IMR-90 (cell line): ENCODE measurements around the gene PNMA8A. TPM values are rescaled to one million over a fixed set of nuclear protein-coding genes. Genes with fewer than 3 reads are reported as not detected.

Experiments
- ATAC-seq: fragments of 200-7000 bp; cut with Tn5 transposase; 2 replicates; pipeline ENCODE4 v1.9.1; 2020; ENCODE audit warnings: low read depth, mild to moderate bottlenecking, moderate library complexity
- BruUV-seq: library from RNA; stranded (reverse); fragments of 400-500 nt; replicated peaks from 2 replicates; lab custom pipeline; 2021; lab: Mats Ljungman, UMichigan
- CTCF ChIA-PET: fragments of 300-600 bp; formaldehyde crosslinking; extraction: SDS; loops from one replicate; lab custom pipeline; 2021; ENCODE audit warnings: antibody characterized with exemption; lab: Yijun Ruan, JAX
- POLR2A ChIA-PET: fragments of 300-600 bp; sonication (Branson Sonifier 250); formaldehyde crosslinking; loops from one replicate; lab custom pipeline; 2022; ENCODE audit warnings: antibody characterized with exemption; ENCODE audit not compliant: unreplicated experiment; lab: Charles Lee
- DNase-seq: peaks from one replicate; pipeline ENCODE4 v3.0.0; 2013
- H2AFZ ChIP-seq: replicated peaks from 2 replicates; pipeline ENCODE3; 2013; ENCODE audit warnings: low read length, mild to moderate bottlenecking; ENCODE audit not compliant: poor library complexity
- H2AK5ac ChIP-seq: 2 replicates; pipeline ENCODE4 v1.6.1; 2013; ENCODE audit warnings: low read depth, low read length, inconsistent platforms
- H2AK9ac ChIP-seq: replicated peaks from 2 replicates; pipeline ENCODE3; 2013; ENCODE audit warnings: mild to moderate bottlenecking, low read depth, low read length, moderate library complexity; ENCODE audit not compliant: poor library complexity
- H2BK120ac ChIP-seq: 2 replicates; pipeline ENCODE4 v1.6.1; 2013; ENCODE audit warnings: low read depth, low read length, inconsistent platforms
- H2BK15ac ChIP-seq: 3 replicates; pipeline ENCODE4 v1.6.1; 2013; ENCODE audit warnings: low read depth, low read length, inconsistent platforms
- H2BK20ac ChIP-seq: 2 replicates; pipeline ENCODE4 v1.6.1; 2013; ENCODE audit warnings: low read depth, mild to moderate bottlenecking, inconsistent platforms, low read length, moderate library complexity
- H2BK5ac ChIP-seq: 2 replicates; pipeline ENCODE4 v1.6.1; 2013; ENCODE audit warnings: mild to moderate bottlenecking, low read depth, low read length, inconsistent platforms; ENCODE audit not compliant: poor library complexity, severe bottlenecking
- H3K14ac ChIP-seq: replicated peaks from 2 replicates; pipeline ENCODE4 v1.6.1; 2013; ENCODE audit warnings: low read depth, low read length, inconsistent platforms
- H3K18ac ChIP-seq: 2 replicates; pipeline ENCODE4 v1.6.1; 2013; ENCODE audit warnings: low read depth, low read length, control low read depth
- H3K23ac ChIP-seq: 2 replicates; pipeline ENCODE4 v1.6.1; 2013; ENCODE audit warnings: low read depth, low read length, inconsistent platforms
- H3K27ac ChIP-seq: 2 replicates; pipeline ENCODE4 v1.5.1; 2013; ENCODE audit warnings: mild to moderate bottlenecking, control low read depth, low read length; ENCODE audit not compliant: insufficient read depth
- H3K27me3 ChIP-seq: 2 replicates; pipeline ENCODE4 v1.6.1; 2013; ENCODE audit warnings: low read length; ENCODE audit not compliant: control insufficient read depth, insufficient read depth
- H3K36me3 ChIP-seq: 2 replicates; pipeline ENCODE4 v1.6.1; 2013; ENCODE audit warnings: low read length, mixed read lengths; ENCODE audit not compliant: control insufficient read depth, insufficient read depth
- H3K4ac ChIP-seq: 2 replicates; pipeline ENCODE4 v1.6.1; 2013; ENCODE audit warnings: low read depth, low read length, inconsistent platforms
- H3K4me1 ChIP-seq: 2 replicates; pipeline ENCODE4 v1.6.1; 2013; ENCODE audit warnings: low read length, mixed read lengths; ENCODE audit not compliant: control insufficient read depth, insufficient read depth
- H3K4me2 ChIP-seq: 2 replicates; pipeline ENCODE4 v1.6.1; 2013; ENCODE audit warnings: low read depth, mild to moderate bottlenecking, control low read depth, low read length, moderate library complexity
- H3K4me3 ChIP-seq: 2 replicates; pipeline ENCODE4 v1.5.1; 2013; ENCODE audit warnings: low read depth, mild to moderate bottlenecking, control low read depth, low read length, moderate library complexity; ENCODE audit not compliant: insufficient read depth
- H3K56ac ChIP-seq: 2 replicates; pipeline ENCODE4 v1.6.1; 2013; ENCODE audit warnings: low read length, inconsistent platforms; ENCODE audit not compliant: insufficient read depth; ENCODE audit errors: extremely low read depth
- H3K79me1 ChIP-seq, 2 experiments: 2 replicates each; pipeline ENCODE4 v1.6.1; 2013; ENCODE audit warnings: low read length in 2 of 2, inconsistent platforms in 1 of 2, low read depth in 1 of 2
- H3K9ac ChIP-seq: 2 replicates; pipeline ENCODE4 v1.6.1; 2013; ENCODE audit warnings: low read depth, low read length, control low read depth
- H3K9me1 ChIP-seq: 2 replicates; pipeline ENCODE4 v1.6.1; 2013; ENCODE audit warnings: low read length, inconsistent platforms; ENCODE audit not compliant: insufficient read depth
- H3K9me3 ChIP-seq: 2 replicates; pipeline ENCODE4 v1.6.1; 2013; ENCODE audit warnings: low read length; ENCODE audit not compliant: control insufficient read depth, insufficient read depth
- H4K20me1 ChIP-seq: 2 replicates; pipeline ENCODE4 v1.6.1; 2013; ENCODE audit warnings: low read length, inconsistent platforms; ENCODE audit not compliant: insufficient read depth
- H4K5ac ChIP-seq: 2 replicates; pipeline ENCODE4 v1.6.1; 2013; ENCODE audit warnings: mild to moderate bottlenecking, low read depth, low read length, control low read depth
- H4K8ac ChIP-seq, 2 experiments: 2 replicates each; pipeline ENCODE4 v1.6.1; 2013; ENCODE audit warnings: low read depth in 2 of 2, low read length in 2 of 2, control low read depth in 1 of 2, inconsistent platforms in 1 of 2
- H4K91ac ChIP-seq: 2 replicates; pipeline ENCODE4 v1.6.1; 2013; ENCODE audit warnings: low read depth, low read length, inconsistent platforms; ENCODE audit not compliant: insufficient read depth
- BHLHE40 ChIP-seq: fragments of 150-350 bp; IDR thresholded peaks from 2 replicates; pipeline ENCODE4 v1.6.1; 2016; ENCODE audit warnings: mild to moderate bottlenecking, low read depth, low read length
- FOS ChIP-seq: fragments of 150-350 bp; IDR thresholded peaks from 2 replicates; pipeline ENCODE4 v1.6.1; 2016; ENCODE audit warnings: low read depth, low read length
- MAFK ChIP-seq: IDR thresholded peaks from 2 replicates; pipeline ENCODE4 v1.6.1; 2012; ENCODE audit warnings: low read depth, low read length, improper control_type of control experiment
- MAZ ChIP-seq: IDR thresholded peaks from 2 replicates; pipeline ENCODE4 v1.6.1; 2012; ENCODE audit warnings: low read depth, mild to moderate bottlenecking, low read length, improper control_type of control experiment, moderate library complexity, borderline replicate concordance
- MXI1 ChIP-seq: IDR thresholded peaks from 2 replicates; pipeline ENCODE4 v1.6.1; 2012; ENCODE audit warnings: low read depth, mild to moderate bottlenecking, low read length, moderate library complexity, borderline replicate concordance
- NFE2L2 ChIP-seq: fragments of 150-350 bp; IDR thresholded peaks from 2 replicates; pipeline ENCODE4 v1.6.1; 2016; ENCODE audit warnings: low read depth, mild to moderate bottlenecking, low read length
- POLR2A ChIP-seq: IDR thresholded peaks from 2 replicates; pipeline ENCODE4 v1.6.1; 2012; ENCODE audit warnings: mild to moderate bottlenecking, low read depth, low read length
- RAD21 ChIP-seq: IDR thresholded peaks from 2 replicates; pipeline ENCODE4 v1.6.1; 2012; ENCODE audit warnings: low read length, improper control_type of control experiment
- RCOR1 ChIP-seq: IDR thresholded peaks from 2 replicates; pipeline ENCODE4 v1.6.1; 2012; ENCODE audit warnings: mild to moderate bottlenecking, low read length, improper control_type of control experiment; ENCODE audit not compliant: insufficient replicate concordance
- RFX5 ChIP-seq: IDR thresholded peaks from 2 replicates; pipeline ENCODE4 v1.8.0; 2012; ENCODE audit warnings: low read depth, mild to moderate bottlenecking, low read length, moderate library complexity
- WGBS, 2 experiments: methylation state at CpG; one replicate each; pipeline versions ENCODE4 v1.1.5 to v1.1.7; 2013; ENCODE audit warnings: missing lambda C conversion rate in 2 of 2; ENCODE audit not compliant: insufficient read length in 1 of 2; ENCODE audit errors: extremely low coverage in 2 of 2; 5-methylcytosine and 5-hydroxymethylcytosine counted together
- dilution Hi-C: fragments of 300-500 bp; cut with HindIII; formaldehyde crosslinking; loops from one replicate; pipeline ENCODE4 v1.14.3; 2018; ENCODE audit warnings: low sequenced_read_pairs; ENCODE audit not compliant: unreplicated experiment
- in situ Hi-C: fragments of 300-500 bp; cut with MboI; formaldehyde crosslinking; loops from 3 replicates; pipeline ENCODE4 v1.14.3; 2019; ENCODE audit warnings: low sequenced_read_pairs, inconsistent platforms, mixed read lengths
- intact Hi-C: fragments of 100-400 bp; cut with micrococcal nuclease; formaldehyde crosslinking; loops from 2 replicates; pipeline ENCODE4 v1.10.0; 2022
- polyA plus RNA-seq, 3 experiments: library from polyadenylated mRNA; depleted of rRNA; stranded (reverse); fragments of >200 nt; gene quantifications; 2 replicates each; pipeline ENCODE4 v1.2.3, GENCODE V29; 2012; ENCODE audit warnings: low replicate concordance in 1 of 3
- total RNA-seq: library from RNA; depleted of rRNA; stranded (reverse); fragments of >200 nt; gene quantifications from 2 replicates; pipeline ENCODE4 v1.2.3, GENCODE V29; 2012
- TF ChIP-seq, protein P1 (sequence below): fragments of 150-350 bp; IDR thresholded peaks from 2 replicates; pipeline ENCODE4 v1.6.1; 2017; ENCODE audit warnings: mild to moderate bottlenecking, antibody characterized with exemption, low read length, low read depth
- TF ChIP-seq, protein P2 (sequence below): fragments of 150-350 bp; IDR thresholded peaks from 2 replicates; pipeline ENCODE4 v1.6.1; 2016; ENCODE audit warnings: low read depth, mild to moderate bottlenecking, low read length, moderate library complexity, borderline replicate concordance
- TF ChIP-seq, protein P3 (sequence below): conservative IDR thresholded peaks from 2 replicates; pipeline ENCODE4 v1.5.1; 2012; ENCODE audit warnings: mild to moderate bottlenecking, low read depth, low read length, improper control_type of control experiment

Gene PNMA8A
- total and polyA plus RNA-seq, 2 of the 4 experiments (the other 2 are of a cell fraction), result 0.77 to 0.90 TPM

DNA sequence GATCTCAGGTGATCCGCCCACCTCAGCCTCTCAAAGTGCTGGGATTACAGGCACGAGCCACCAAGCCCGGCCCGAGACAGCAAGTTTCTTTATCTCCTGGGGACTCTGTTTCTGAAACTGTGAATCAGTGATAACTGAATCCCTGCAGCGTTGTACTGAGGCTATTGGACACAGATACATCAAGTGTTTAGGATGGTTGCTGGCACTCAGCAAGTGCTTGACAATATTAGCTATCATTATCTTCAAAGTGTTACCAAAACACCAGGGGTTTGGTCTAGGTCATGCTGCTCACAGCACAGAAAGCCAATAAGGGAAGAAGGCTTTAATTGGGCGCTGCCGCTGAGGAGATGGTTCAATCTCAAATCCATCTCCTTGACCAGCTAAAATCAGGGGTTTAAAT, 22.1 kb downstream of the PNMA8A start:
- intact Hi-C loops (no loop called here), dilution Hi-C loops (no loop called here), in situ Hi-C loops (no loop called here)
- Histone ChIP-seq H3K4ac (no peak overlapping the region), H2BK15ac (no peak overlapping the region), H3K56ac (no peak overlapping the region), H3K9ac (no peak overlapping the region), H2AK9ac (no peak overlapping the region), H2BK20ac (no peak overlapping the region), H3K4me2 (no peak overlapping the region), H3K79me1 (no peaks in the 10 kb centered on the region), H3K27me3 (peaks cover 18% of the 10 kb centered on the region), H2AFZ (no peak overlapping the region), H3K9me3 (peaks cover 6% of the 10 kb centered on the region), H2BK5ac (no peak overlapping the region), H3K14ac (no peak overlapping the region), H4K5ac (no peak overlapping the region), H3K9me1 (no peaks in the 10 kb centered on the region), H3K18ac (no peak overlapping the region), H3K4me3 (no peak overlapping the region), H3K36me3 (no peaks in the 10 kb centered on the region), H3K27ac (no peak overlapping the region), H3K23ac (no peak overlapping the region), H4K91ac (no peak overlapping the region), H2BK120ac (no peak overlapping the region), H4K8ac (no peak overlapping the region), H2AK5ac (no peak overlapping the region), H4K20me1 (no peaks in the 10 kb centered on the region), H3K4me1 (no peaks in the 10 kb centered on the region)
- ATAC-seq (no peak), DNase-seq (no peak)
- ChIA-PET POLR2A (no interaction called here), CTCF (no interaction called here)
- no TSS peak for BruUV-seq
- 48% methylated on average over 4 of the region's 7 CpGs; no CpG with 5 or more reads in 1 of the 2 experiments for WGBS, 2 experiments
- TF ChIP-seq BHLHE40 (no peak), RAD21 (no peak), MAFK (no peak), RFX5 (no peak), POLR2A (no peak), MXI1 (no peak), FOS (no peak), RCOR1 (no peak), MAZ (no peak), NFE2L2 (no peak)
- TF ChIP-seq, protein P1, sequence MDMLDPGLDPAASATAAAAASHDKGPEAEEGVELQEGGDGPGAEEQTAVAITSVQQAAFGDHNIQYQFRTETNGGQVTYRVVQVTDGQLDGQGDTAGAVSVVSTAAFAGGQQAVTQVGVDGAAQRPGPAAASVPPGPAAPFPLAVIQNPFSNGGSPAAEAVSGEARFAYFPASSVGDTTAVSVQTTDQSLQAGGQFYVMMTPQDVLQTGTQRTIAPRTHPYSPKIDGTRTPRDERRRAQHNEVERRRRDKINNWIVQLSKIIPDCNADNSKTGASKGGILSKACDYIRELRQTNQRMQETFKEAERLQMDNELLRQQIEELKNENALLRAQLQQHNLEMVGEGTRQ, result no peak
- TF ChIP-seq, protein P2, sequence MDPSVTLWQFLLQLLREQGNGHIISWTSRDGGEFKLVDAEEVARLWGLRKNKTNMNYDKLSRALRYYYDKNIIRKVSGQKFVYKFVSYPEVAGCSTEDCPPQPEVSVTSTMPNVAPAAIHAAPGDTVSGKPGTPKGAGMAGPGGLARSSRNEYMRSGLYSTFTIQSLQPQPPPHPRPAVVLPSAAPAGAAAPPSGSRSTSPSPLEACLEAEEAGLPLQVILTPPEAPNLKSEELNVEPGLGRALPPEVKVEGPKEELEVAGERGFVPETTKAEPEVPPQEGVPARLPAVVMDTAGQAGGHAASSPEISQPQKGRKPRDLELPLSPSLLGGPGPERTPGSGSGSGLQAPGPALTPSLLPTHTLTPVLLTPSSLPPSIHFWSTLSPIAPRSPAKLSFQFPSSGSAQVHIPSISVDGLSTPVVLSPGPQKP, result no peak
- TF ChIP-seq, protein P3, sequence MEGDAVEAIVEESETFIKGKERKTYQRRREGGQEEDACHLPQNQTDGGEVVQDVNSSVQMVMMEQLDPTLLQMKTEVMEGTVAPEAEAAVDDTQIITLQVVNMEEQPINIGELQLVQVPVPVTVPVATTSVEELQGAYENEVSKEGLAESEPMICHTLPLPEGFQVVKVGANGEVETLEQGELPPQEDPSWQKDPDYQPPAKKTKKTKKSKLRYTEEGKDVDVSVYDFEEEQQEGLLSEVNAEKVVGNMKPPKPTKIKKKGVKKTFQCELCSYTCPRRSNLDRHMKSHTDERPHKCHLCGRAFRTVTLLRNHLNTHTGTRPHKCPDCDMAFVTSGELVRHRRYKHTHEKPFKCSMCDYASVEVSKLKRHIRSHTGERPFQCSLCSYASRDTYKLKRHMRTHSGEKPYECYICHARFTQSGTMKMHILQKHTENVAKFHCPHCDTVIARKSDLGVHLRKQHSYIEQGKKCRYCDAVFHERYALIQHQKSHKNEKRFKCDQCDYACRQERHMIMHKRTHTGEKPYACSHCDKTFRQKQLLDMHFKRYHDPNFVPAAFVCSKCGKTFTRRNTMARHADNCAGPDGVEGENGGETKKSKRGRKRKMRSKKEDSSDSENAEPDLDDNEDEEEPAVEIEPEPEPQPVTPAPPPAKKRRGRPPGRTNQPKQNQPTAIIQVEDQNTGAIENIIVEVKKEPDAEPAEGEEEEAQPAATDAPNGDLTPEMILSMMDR, result no peak
